Measurements from ENCODE around the gene CHERP. TPM values are rescaled to one million over a fixed set of nuclear protein-coding genes. Genes with fewer than 3 reads are reported as not detected.

The CHERP gene
- polyA plus RNA-seq, 4 donors = 9.8 to 43.9 (median 17.7) TPM

DNA sequence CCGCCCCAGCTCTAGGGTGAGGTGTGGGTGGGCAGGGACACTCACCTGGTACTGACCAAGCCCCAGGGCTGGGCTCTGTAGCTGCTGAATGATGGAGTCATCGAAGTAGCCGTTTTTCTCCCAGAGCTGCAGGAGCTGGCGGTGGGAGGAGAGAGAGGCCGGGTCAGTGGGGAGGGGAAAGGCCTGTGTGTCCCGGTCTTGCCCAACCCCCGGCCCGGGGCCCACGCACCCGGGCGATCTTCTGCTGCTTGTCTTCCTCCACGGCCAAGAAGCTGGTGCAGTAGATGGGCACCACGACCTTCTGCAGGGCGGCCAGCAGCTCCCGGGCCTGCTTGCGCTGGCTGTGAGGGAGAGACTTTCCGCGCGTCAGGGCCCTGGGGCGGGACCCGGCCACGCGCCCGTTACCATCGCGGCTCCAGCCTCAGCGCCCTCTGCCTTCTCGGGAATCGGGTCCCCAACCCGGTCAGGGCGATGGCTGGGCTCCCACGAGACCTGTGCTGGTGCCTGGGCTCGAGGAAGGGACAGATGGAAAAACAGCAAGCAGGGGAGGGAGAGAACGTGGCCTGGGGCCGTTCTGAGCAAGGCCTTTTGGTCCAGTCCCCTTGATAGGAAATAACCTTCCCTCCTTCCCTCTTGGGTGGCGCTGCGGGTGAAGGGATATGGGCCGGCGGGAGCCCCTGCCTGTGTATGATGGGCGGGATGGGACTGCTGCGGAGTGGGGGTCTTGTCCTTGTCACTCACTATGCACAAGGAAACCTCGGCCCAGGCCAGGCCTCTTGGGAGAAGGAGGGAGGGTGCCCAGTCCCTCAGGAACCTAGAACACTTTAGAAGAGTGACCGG lies 11.5 kb downstream of the CHERP start:
- Histone ChIP-seq H3K4me1 (ENCODE audit: control insufficient read depth in 3 of 3, insufficient read depth in 2 of 3, low read depth in 1 of 3, low read length in 2 of 3) (no peaks in the 10 kb centered on the region), H3K36me3 (ENCODE audit: control insufficient read depth in 3 of 3, insufficient read depth in 2 of 3, low read depth in 1 of 3, low read length in 3 of 3) (peaks cover 24 to 98% (median 43%) of the 10 kb centered on the region in 3 donors)
- WGBS, 3 donors = 93 to 95% (median 94%) methylated on average over 38 to 43 of the region's 43 CpGs

GRCh38 chr19:16529466-16530144 lies 12.6 kb downstream of the CHERP start:
- no peaks in the 10 kb centered on the region for H3K27me3 ChIP-seq (ENCODE audit: control insufficient read depth in 3 of 3, insufficient read depth in 3 of 3, low read length in 3 of 3)
- H3K27ac ChIP-seq (ENCODE audit: low read depth in 1 of 3, low read length in 2 of 3) = no peak overlapping the region
- H3K4me1 ChIP-seq (ENCODE audit: control insufficient read depth in 3 of 3, insufficient read depth in 2 of 3, low read depth in 1 of 3, low read length in 2 of 3) = no peaks in the 10 kb centered on the region
- H3K4me3 ChIP-seq (ENCODE audit: low read depth in 1 of 3, low read length in 3 of 3) = no peak overlapping the region
- H3K9me3 ChIP-seq (ENCODE audit: control insufficient read depth in 2 of 2, insufficient read depth in 1 of 2, low read depth in 1 of 2, low read length in 1 of 2) = no peaks in the 10 kb centered on the region
- H3K36me3 ChIP-seq (ENCODE audit: control insufficient read depth in 3 of 3, insufficient read depth in 2 of 3, low read depth in 1 of 3, low read length in 3 of 3) = peaks cover 35 to 98% (median 44%) of the 10 kb centered on the region in 3 donors
- FAIRE-seq (no peak), DNase-seq (no peak)
- WGBS, 3 donors = 90% methylated on average over 25 of the region's 25 CpGs

More for the DNA sequence above, 11.5 kb downstream of the CHERP start:
- Histone ChIP-seq H3K27ac (ENCODE audit: low read depth in 1 of 3, low read length in 2 of 3) (no peak overlapping the region), H3K27me3 (ENCODE audit: control insufficient read depth in 3 of 3, insufficient read depth in 3 of 3, low read length in 3 of 3) (no peaks in the 10 kb centered on the region), H3K4me3 (ENCODE audit: low read depth in 1 of 3, low read length in 3 of 3) (no peak overlapping the region), H3K9me3 (ENCODE audit: control insufficient read depth in 2 of 2, insufficient read depth in 1 of 2, low read depth in 1 of 2, low read length in 1 of 2) (no peaks in the 10 kb centered on the region)
- DNase-seq = no peak
- no peak for FAIRE-seq

DNA sequence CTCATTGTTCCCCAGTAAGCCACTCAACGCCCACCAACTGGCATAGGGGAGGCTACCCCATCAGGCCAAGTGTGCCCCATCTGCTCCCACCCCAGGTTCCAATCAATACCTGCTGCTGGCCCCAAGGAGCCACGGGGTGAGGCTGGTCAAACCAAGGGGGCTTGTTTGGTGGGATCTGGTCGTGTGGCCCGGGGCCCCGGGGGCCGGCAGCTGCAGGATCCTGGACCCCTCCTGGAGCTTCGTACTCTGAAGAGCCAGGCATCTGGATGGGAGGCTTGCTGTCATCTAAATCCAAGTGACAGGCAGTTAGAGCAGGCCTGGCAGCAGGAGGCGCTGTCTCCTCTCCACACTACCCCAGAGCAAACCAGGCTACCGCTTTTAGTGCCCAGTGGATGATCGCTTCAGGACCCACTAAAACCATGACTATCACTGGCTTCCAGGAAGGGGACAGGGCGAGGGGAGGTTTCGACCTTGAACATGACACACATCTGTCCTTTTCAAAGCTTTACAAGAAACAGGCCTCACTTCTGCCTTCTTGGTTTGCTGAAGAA lies 14.2 kb downstream of the CHERP start:
- Histone ChIP-seq H3K9me3 (ENCODE audit: control insufficient read depth in 2 of 2, insufficient read depth in 1 of 2, low read depth in 1 of 2, low read length in 1 of 2) (no peaks in the 10 kb centered on the region), H3K27ac (ENCODE audit: low read depth in 1 of 3, low read length in 2 of 3) (no peak overlapping the region), H3K36me3 (ENCODE audit: control insufficient read depth in 3 of 3, insufficient read depth in 2 of 3, low read depth in 1 of 3, low read length in 3 of 3) (peaks cover 42 to 96% (median 44%) of the 10 kb centered on the region in 3 donors), H3K27me3 (ENCODE audit: control insufficient read depth in 3 of 3, insufficient read depth in 3 of 3, low read length in 3 of 3) (no peaks in the 10 kb centered on the region), H3K4me3 (ENCODE audit: low read depth in 1 of 3, low read length in 3 of 3) (no peak overlapping the region), H3K4me1 (ENCODE audit: control insufficient read depth in 3 of 3, insufficient read depth in 2 of 3, low read depth in 1 of 3, low read length in 2 of 3) (no peaks in the 10 kb centered on the region)
- DNase-seq (no peak), FAIRE-seq (no peak)
- WGBS, 3 donors = 94 to 95% (median 94%) methylated on average over 12 of the region's 12 CpGs

DNA sequence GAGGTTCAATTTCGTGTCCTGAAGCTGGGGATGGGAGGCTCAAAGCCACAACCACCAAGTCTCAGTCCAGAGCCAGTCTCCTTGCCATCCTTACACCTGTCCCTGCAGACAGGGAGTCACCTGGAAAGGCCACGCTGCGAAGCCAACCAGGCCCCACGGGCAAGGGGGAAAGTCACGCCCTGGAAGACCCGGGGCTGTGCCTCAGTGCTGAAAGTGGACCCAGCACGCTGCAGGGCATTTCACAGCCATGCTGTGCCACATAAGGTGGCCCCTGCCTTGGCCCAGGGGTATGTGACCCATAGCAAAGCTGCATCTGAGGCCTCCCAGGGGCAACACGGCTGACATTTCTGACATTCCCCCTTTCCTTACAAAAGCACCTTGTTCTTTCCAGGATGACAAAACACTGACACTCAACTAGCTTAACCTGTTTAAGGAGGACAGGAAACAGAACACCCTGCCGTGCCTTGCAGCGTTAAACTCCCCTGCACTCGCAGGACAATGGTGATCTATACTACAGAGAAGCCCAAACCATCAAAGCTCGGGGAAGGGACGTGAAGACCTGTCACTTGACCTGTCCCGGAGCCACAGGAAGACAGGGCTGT lies 14.8 kb downstream of the CHERP start:
- H3K4me1 ChIP-seq (ENCODE audit: control insufficient read depth in 3 of 3, insufficient read depth in 2 of 3, low read depth in 1 of 3, low read length in 2 of 3) = no peaks in the 10 kb centered on the region
- FAIRE-seq (no peak), DNase-seq (no peak)
- peaks cover 44 to 96% (median 45%) of the 10 kb centered on the region in 3 donors for H3K36me3 ChIP-seq (ENCODE audit: control insufficient read depth in 3 of 3, insufficient read depth in 2 of 3, low read depth in 1 of 3, low read length in 3 of 3)
- H3K27me3 ChIP-seq (ENCODE audit: control insufficient read depth in 3 of 3, insufficient read depth in 3 of 3, low read length in 3 of 3) = no peaks in the 10 kb centered on the region
- H3K27ac ChIP-seq (ENCODE audit: low read depth in 1 of 3, low read length in 2 of 3) = no peak overlapping the region
- H3K9me3 ChIP-seq (ENCODE audit: control insufficient read depth in 2 of 2, insufficient read depth in 1 of 2, low read depth in 1 of 2, low read length in 1 of 2) = no peaks in the 10 kb centered on the region
- no peak overlapping the region for H3K4me3 ChIP-seq (ENCODE audit: low read depth in 1 of 3, low read length in 3 of 3)
- WGBS, 3 donors = 77 to 84% (median 79%) methylated on average over 14 of the region's 14 CpGs

- Histone ChIP-seq H3K27me3 (ENCODE audit: control insufficient read depth in 3 of 3, insufficient read depth in 3 of 3, low read length in 3 of 3) (no peaks in the 10 kb centered on the region), H3K27ac (ENCODE audit: low read depth in 1 of 3, low read length in 2 of 3) (no peak overlapping the region), H3K9me3 (ENCODE audit: control insufficient read depth in 2 of 2, insufficient read depth in 1 of 2, low read depth in 1 of 2, low read length in 1 of 2) (no peaks in the 10 kb centered on the region), H3K4me1 (ENCODE audit: control insufficient read depth in 3 of 3, insufficient read depth in 2 of 3, low read depth in 1 of 3, low read length in 2 of 3) (no peaks in the 10 kb centered on the region), H3K4me3 (ENCODE audit: low read depth in 1 of 3, low read length in 3 of 3) (no peak overlapping the region), H3K36me3 (ENCODE audit: control insufficient read depth in 3 of 3, insufficient read depth in 2 of 3, low read depth in 1 of 3, low read length in 3 of 3) (peaks cover 35 to 93% (median 40%) of the 10 kb centered on the region in 3 donors)
- FAIRE-seq = no peak
- WGBS, 3 donors = 93 to 95% (median 95%) methylated on average over 23 to 29 of the region's 29 CpGs
- DNase-seq = no peak
These were observed 16.3 kb downstream of the CHERP start for GRCh38 chr19:16525751-16526481.

GRCh38 chr19:16524991-16525734 lies 17.1 kb downstream of the CHERP start:
- FAIRE-seq = no peak
- DNase-seq = no peak
- H3K27ac ChIP-seq (ENCODE audit: low read depth in 1 of 3, low read length in 2 of 3) = no peak overlapping the region
- H3K4me1 ChIP-seq (ENCODE audit: control insufficient read depth in 3 of 3, insufficient read depth in 2 of 3, low read depth in 1 of 3, low read length in 2 of 3) = no peaks in the 10 kb centered on the region
- no peaks in the 10 kb centered on the region for H3K27me3 ChIP-seq (ENCODE audit: control insufficient read depth in 3 of 3, insufficient read depth in 3 of 3, low read length in 3 of 3)
- H3K36me3 ChIP-seq (ENCODE audit: control insufficient read depth in 3 of 3, insufficient read depth in 2 of 3, low read depth in 1 of 3, low read length in 3 of 3) = peaks cover 32 to 93% (median 38%) of the 10 kb centered on the region in 3 donors
- WGBS, 3 donors = 94 to 96% (median 95%) methylated on average over 45 to 54 of the region's 54 CpGs
- no peaks in the 10 kb centered on the region for H3K9me3 ChIP-seq (ENCODE audit: control insufficient read depth in 2 of 2, insufficient read depth in 1 of 2, low read depth in 1 of 2, low read length in 1 of 2)
- H3K4me3 ChIP-seq (ENCODE audit: low read depth in 1 of 3, low read length in 3 of 3) = no peak overlapping the region

DNA sequence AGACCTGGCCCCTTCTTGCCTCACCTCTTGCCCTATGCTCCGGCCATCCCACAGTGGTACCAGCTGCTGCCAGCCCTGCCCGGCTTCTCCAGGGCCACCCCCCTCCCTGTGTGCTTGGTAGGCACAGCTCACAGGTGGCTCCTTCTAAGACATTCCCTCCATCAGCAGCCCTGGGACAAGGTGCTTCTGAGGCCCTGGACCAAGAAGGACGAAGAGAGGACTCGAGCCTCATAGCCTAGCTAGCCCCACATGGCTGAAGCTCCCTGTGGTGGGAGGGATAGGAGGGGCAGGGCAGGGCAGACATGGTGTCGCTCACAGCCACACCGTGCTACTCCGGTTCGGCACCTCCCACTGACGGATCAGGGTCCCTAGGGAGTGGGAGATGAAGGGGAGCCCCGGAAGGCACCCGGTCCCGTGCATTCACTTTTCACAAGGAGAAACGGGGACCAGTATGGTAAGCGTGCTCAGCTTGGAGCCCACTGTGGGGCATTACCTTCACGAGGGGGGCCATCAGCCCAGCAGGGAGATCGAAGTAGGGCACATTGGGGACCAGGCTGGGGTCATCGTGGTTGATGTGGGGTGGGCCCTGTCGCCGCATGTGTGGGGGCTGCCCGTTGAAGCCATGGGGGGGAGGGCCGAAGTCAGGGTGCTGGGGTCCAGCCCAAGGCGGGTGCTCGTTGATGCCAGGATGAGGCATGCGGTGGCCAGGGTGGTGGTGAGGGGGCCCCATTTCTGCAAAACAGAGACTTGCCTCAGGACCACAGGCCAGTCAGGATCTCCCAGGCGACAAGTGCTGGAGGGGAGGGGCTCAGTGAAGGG lies 19.5 kb downstream of the CHERP start:
- WGBS, 3 donors = 94 to 97% (median 94%) methylated on average over 22 to 25 of the region's 25 CpGs
- Histone ChIP-seq H3K4me3 (ENCODE audit: low read depth in 1 of 3, low read length in 3 of 3) (no peak overlapping the region), H3K4me1 (ENCODE audit: control insufficient read depth in 3 of 3, insufficient read depth in 2 of 3, low read depth in 1 of 3, low read length in 2 of 3) (no peaks in the 10 kb centered on the region), H3K27ac (ENCODE audit: low read depth in 1 of 3, low read length in 2 of 3) (no peak overlapping the region), H3K27me3 (ENCODE audit: control insufficient read depth in 3 of 3, insufficient read depth in 3 of 3, low read length in 3 of 3) (no peaks in the 10 kb centered on the region), H3K9me3 (ENCODE audit: control insufficient read depth in 2 of 2, insufficient read depth in 1 of 2, low read depth in 1 of 2, low read length in 1 of 2) (no peaks in the 10 kb centered on the region), H3K36me3 (ENCODE audit: control insufficient read depth in 3 of 3, insufficient read depth in 2 of 3, low read depth in 1 of 3, low read length in 3 of 3) (peaks cover 31 to 93% (median 34%) of the 10 kb centered on the region in 3 donors)
- DNase-seq (no peak), FAIRE-seq (no peak)

Data from small intestine (tissue), 7 donors.